HL-60/S4 treated with retinoic acid at 250 ng/mL for 4 days and 3 days (cell line): ENCODE data around the gene MS4A6E.
"Not testable (repeated sequence)": the region's sequence is repeated elsewhere in the genome, so short reads cannot be mapped to it uniquely, and the experiment has no call there.

Experiments
- in situ Hi-C: fragments of 300-500 bp; cut with MboI; formaldehyde crosslinking; loops from 2 replicates; pipeline ENCODE4 v1.7.0; 2022; ENCODE audit warnings: low sequenced_read_pairs

MS4A6E gene, protein sequence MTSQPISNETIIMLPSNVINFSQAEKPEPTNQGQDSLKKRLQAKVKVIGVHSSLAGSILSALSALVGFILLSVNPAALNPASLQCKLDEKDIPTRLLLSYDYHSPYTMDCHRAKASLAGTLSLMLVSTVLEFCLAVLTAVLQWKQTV

DNA sequence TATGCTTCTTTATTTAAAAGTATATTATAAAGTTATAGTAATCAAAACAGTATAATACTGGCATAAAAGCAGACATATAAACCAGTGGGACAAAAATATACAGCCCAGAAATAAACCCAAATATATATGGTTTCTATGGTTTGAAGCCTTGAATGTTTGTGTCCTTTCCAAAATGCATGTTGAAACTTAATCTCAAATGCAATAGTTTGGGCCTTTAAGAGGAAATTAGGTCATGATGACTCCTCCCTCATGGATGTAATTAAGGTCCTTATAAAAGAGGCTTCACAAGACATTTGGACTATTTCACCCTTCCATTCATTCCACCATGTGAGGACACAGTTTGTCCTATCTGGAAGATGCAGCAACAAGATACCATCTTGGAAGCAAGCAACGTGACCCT, at the start of gene MS4A6E:
Gene MS4A6E, plus strand, starts transcription at position 301 of the 400 bp plus-strand sequence. CDS start 7,641 bp downstream, outside the sequence.
- in situ Hi-C loops = no loop called here

DNA sequence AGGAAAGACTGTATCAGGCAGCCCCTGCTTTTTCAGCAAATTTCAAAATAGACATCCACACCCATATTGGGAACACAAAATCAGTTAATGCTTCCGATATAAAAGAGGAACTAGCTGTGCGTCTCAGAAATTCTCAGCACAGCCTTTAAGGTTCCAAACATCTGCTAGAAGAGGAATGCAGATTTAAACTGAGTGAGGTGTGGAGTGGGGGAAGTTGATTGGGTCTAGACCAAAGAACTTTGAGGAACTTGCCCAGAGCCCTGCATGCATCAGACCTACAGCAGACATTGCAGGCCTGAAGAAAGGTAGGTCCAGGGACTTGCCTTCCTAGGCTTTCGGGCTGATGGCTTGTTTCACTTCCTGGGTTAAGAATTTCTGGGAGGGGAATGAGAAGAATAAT, 46.6 kb upstream of the MS4A6E start, which contains the start of gene MS4A4A:
Gene MS4A4A, plus strand, starts transcription at position 255 of the 400 bp plus-strand sequence. Its CDS starts 10 bp downstream, at position 265.
- in situ Hi-C loops = no loop called here

DNA sequence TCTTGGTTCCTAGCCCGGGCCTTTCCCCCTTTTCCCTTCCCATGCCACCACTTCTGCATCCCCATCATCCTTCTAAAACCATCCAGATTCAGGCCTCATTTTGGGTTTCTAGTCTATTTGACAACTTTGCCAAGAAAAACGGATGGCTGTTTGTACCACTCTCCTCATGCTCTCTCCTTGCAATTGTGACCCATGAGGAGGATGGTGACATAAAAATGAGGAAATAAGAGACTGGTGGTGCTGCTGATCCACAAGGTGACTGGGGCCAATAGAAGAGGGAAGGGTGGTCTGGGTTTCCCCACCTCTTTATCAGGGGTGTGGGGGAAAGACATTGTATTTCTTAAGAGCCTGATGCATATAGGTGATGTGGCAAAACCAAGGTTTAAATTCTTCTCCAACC, 45.6 kb upstream of the MS4A6E start:
- in situ Hi-C loops = no loop called here

DNA sequence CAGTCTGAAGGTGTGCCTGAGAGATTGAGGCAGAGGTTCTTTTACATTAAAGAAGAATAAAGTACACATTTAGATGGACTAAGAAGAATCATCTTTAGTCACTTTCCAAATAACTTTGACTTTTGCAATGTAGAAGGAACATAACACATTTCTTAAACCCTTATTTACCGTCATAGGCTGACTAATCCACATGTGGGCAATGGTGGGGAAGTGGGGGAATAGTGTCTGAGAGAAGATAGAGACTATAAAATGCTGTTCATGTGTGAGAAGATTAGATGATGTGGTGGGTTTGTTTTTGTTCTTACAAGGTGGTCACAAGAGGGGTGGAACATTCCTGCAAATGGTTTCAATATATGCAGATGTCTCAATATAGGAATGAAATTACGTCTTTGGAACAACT, 44.8 kb upstream of the MS4A6E start:
- in situ Hi-C loops = no loop called here

DNA sequence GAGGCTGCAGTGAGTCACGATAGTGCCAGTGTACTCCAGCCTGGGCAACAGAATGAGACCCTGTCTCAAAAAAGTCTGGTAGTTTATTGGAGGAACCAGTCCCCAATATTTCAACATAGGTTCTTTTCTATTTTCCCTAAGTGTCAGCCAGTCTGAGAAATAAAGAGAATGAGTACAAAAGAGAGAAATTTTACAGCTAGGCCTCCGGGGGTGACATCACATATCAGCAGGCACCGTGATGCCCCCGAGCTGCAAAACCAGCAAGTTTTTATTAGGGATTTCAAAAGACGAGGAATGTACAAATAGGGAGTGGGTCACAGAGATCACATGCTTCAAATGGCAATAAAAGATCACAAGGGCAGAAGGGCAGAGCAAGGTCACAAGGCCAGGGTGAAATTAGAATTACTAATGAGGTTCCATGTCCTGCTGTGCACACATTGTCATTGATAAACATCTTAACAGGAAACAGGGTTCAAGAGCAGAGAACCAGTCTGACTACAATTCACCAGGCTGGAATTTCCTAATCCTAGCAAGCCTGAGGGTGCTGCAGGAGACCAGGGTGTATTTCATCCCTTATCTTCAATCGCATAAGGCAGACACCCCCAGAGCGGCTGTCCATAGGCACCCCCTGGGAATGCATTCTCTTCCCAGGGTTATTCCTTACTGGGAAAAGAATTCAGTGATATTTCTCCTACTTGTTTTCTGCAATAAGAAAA, 41.5 kb upstream of the MS4A6E start:
- in situ Hi-C loops = not testable (repeated sequence)

DNA sequence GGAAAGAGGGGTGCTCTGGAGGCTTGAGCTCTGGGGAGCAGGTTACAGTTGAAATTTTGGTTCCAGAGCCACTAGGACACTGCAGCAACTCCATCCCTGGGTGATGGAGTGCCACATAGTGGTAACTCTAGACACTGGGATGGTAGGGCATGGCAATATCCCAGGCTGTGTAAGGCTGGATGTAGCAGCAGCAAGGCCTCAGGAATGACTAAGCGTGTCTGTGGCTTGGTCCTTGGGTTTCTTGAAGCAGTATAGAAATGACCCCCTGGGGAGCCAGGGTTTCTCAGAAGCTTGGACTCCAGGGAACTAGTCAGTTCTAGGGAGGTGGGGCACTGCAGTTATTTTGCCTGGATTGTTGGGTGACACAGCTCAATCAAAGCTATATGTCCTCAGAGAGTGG, 38.5 kb upstream of the MS4A6E start:
- in situ Hi-C loops = no loop called here

DNA sequence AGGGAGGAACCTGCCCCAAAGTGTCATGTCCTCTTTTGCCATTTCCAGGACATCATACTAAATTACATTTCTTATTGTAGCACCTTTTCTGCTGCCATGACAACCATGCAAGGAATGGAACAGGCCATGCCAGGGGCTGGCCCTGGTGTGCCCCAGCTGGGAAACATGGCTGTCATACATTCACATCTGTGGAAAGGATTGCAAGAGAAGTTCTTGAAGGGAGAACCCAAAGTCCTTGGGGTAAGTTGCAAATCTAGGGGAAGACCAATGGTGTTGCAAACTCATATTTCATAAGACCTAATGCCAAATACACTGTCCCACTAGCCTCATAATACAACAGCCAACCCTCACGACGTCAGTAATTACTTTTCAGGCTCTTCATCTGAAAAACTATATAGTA, 34.9 kb upstream of the MS4A6E start:
- in situ Hi-C loops = no loop called here

DNA sequence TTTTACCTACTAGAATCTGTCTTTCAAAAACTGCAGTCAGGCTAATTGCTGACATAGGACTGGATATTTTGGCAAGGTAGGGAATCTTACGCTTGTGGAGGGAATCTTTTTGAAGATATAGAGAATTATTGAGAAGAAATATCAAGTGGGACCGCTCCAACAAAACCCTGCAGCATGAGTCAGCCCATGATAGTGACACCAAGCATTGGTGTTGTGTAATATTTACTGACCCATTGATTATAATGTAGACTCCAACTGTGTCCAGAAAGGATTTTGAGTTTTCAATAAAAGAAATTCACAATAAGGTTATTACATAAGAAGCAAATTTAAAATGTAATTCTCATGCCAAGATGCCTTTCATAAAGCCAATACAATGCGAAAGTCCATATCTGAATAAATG, 25.9 kb upstream of the MS4A6E start:
- in situ Hi-C loops = no loop called here

DNA sequence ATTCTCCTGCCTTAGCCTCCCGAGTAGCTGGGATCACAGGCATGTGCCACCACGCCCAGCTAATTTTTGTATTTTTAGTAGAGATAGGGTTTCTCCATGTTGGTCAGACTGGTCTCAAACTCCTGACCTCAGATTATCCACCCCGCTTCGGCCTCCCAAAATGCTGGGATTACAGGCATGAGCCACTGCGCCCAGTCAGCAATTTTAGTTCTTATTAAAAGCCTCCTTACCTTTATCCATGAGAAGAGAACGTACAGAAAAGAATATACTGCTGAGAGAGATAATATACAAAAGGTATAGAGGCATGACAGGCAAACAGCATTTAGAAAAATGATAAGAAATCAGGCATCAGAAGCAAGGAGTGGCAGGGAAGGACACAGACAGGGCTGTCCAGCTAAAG, 25.2 kb upstream of the MS4A6E start:
- in situ Hi-C loops = not testable (repeated sequence)

DNA sequence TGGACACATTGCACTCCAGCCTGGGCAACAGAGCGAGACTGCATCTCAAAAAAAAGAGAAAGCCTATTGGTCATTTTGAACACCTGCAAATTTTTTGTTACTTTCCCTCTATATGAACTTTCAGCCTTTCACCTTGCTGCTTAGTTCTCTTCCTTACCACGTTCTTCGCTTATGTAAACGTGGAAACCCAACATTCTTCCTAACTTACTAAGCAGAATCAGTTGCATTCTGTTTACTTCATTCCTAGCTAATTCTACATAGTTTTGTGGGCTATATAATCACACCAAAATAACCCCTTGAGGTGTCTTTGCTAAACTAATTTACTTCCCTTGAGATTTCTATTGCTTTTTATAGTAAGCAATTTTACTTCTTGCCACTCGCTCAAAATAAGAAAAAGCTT, 23.4 kb upstream of the MS4A6E start:
- in situ Hi-C loops = no loop called here

DNA sequence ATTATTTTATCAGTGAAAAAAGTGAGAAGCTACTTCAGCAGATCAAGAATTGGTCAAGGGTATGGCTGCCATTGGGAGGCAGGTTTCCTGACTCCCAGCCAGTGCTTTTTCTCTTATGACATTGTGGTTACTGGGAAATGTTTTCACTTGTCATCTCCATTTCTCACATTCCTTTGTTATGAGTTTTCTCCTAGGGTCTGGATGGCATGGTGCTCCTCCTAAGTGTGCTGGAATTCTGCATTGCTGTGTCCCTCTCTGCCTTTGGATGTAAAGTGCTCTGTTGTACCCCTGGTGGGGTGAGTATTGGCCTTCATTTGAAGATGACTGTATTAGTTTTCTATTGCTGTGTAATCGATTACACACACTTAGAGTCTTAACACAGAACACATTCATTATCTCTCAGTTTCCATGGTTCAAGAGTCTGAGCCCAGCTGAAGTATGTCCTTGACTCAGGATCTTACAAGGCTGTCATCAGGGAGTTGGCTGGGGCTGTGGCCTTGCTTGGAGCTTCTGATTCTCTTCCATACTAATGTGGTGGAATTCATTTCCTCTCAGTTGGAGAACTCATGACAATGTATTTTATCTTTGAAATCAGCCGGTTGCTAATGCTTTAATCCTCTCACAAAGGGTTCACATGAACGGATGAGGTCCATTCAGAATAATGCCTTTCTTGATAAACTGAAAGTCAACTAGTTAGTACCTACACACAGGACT, 21.0 kb upstream of the MS4A6E start:
- in situ Hi-C loops = no loop called here

DNA sequence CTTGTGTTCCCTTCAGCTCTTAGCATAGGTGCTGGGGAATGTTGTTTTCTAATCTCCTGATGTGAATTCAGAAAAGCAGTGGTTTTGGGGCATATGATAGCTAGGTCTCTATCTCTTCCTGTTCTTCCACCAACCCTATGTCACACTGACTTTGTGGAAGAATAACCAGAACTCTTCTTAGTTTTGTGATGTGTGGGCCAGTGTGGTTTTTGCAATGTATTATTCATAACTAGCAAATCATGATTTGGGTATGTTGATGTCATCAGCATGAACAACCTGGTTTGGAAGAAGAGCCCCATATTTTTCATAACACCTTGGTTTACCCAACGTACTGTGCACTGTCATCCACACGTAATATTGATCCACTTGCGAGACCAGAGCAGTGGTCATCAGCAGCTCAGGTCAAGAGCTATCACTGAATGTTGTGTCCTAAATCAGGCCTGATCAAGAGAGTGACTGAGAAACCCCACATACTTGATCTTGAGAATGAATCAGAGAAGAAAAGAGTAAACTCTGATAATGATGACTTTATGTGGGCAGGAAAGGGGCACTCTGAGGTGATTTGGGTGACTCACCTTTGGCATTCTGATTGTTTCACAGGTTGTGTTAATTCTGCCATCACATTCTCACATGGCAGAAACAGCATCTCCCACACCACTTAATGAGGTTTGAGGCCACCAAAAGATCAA, 19.4 kb upstream of the MS4A6E start:
- in situ Hi-C loops = no loop called here

DNA sequence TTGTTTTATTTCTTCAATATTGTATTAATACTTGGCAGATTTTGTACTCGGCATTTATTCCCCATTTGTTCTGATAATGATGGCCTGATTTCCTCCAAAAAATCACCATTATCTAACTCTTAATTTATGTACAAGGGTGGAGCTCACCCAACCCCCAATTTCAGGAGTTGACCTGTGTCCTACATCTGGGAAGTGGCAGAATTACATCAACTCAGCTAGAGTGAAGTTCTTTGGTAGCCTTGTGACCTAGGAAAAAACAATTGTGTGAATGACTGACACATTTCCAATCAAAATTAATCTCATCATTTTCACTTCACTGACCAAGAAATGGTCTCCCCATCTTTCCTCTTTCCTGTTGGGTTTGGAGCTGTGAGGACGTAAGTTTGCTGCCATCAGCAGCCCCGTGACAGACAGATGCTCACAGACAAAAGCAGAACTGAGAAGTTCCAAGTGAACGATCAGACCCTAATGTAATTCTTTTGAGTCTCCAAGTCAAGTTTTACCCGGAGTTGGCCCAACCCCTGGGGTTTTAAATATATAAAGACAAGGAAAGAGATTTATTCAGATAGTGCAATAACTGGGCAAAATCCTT, 16.6 kb upstream of the MS4A6E start:
- in situ Hi-C loops = no loop called here

DNA sequence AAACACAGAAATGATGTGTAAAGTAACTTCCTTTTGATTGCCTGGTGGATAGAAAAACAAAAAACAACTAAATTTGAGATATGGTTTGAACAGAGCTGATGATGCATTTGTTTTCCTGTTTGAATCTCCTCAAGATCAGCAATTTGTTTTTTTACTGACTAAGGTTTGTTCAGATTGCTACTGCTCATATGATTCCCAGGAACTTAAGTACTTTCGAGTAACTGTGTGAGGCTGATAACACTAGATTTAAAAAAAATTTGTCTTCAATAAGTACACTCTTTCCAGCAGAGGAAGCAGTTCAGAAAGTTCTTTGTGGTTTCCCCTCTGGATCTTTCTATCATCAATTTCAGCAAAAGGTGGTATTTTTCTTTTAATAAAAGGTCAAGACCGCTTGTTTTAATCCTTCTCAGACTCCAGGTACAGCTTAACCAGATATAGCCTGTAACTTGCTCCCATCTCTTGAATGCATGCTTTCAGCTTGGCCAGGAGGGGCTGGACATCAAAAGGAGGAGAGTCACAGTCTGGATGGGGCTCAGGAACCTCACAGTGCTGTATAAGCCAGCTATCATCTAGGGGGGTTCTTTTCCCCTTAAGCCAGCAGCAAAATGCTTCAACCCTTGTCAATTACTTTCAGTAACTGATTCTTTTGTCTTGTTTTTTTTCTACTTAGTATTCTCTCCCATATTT, 12.3 kb upstream of the MS4A6E start:
- in situ Hi-C loops = no loop called here

DNA sequence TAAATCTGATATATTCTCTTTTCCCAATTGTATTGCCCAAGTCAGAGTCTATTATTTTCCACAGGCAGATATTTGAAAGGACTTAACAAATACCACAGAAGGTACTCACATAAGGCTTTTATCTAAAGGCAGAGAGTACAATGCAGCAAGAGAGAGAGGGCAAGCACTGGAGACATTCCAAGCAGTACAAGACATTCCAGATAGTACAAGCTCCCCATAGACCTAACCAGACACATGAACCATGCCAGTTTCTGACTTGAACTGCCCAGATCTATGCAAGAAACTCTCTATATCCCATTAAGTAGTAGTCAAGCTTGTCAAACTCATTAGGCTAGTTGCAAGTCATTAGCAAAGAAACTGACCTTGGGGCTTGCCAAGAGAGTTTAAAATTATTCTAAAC, 11.2 kb upstream of the MS4A6E start:
- in situ Hi-C loops = no loop called here

DNA sequence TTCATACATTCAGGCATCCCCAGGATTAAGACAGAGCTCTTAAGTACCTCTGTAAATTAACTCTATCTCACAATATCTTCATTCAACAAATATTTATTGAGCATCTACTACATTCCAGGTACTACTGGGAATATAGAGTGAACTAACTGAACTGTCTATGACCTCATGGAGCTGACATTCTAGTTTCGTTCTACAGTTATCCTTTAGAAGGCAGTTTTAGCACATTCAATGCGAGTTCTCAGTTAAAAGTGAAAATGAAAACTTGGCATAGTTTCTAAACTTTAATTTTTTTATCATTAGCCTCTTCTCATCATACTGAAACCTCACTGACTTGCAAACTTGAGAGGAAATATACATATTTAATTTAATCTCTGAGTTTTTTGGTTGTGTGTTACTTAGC, 10.7 kb upstream of the MS4A6E start:
- in situ Hi-C loops = no loop called here

DNA sequence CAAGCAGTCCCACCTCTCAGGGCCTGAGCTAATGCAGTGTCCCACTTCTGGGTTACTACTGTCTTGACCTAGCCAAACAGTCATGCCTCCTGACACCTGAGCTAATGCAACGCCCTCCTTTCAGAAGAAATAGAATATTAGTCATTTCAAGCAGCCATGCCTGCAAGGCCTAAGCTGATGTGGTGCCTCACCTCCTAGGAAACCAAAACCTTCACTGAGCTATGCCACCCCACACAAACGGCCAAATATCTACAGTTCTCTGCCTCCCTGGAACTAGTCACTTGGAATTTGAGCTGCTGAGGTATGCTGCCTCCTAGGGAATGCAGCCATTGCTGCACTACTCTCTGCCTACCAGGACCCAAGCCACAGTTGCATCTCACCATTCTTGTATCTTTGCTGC, 8.3 kb upstream of the MS4A6E start:
- in situ Hi-C loops = no loop called here

DNA sequence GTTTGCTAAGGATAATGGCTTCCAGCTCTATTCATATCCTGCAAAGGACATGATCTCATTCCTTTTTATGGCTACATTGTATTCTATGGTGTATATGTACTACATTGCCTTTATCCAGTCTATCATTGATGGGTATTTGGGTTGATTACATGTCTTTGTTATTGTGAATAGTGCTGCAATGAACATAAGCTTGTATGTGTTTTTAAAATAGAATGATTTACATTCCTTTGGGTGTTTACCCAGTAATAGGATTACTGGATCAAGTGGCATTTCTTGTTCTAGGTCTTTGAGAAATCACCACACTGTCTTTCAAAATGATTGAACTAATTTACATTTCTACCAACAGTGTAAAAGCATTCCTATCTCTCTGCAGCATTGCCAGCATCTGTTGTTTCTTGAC, 6.0 kb upstream of the MS4A6E start:
- in situ Hi-C loops = no loop called here

DNA sequence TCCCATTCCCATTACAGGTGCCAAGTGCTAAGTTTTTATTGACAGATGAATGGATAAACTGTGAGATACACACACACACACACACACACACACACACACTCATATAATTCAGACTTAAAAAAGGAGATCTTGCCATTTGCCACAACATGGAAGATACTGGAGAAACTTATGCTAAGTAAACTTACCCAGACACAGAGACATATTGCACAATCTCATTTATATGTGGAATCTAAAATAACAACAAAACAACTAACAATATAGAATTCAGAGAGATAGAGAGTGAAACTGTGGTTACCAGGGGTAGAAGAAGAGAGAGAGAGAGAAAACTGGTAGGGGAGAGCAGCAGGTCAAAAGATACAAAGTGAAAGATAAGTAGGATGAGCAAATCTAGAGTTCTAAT, 1.4 kb downstream of the MS4A6E start:
- in situ Hi-C loops = no loop called here

DNA sequence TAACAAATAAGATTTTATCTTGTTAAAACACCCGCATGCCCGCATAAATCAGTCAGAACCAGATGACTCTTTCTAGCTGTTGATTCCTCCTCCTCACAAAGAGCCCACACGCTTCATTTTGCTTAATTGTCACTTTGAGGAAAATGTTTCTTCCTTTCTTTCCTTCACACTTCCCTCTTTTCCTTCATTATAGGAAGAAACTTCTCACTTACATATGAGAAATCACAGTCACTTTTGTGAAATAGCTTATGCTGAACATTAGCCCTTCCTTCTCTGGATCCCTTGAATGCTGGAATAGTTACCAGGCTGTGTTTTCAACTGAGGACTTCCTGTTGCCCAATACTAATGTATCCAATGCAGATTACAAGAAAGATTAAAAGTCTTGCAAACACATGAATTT, 5.8 kb downstream of the MS4A6E start:
- in situ Hi-C loops = no loop called here
